SU-DHL-6 (cell line): ENCODE results near the gene BEGAIN.

Source experiments
- H2AFZ ChIP-seq: fragments of 200-600 bp; sonication (generic); 2 replicates; pipeline ENCODE4 v1.6.1; 2014; ENCODE audit warnings: low read depth, mild to moderate bottlenecking, moderate library complexity, mixed read lengths, antibody characterized with exemption, low read length; ENCODE audit not compliant: severe bottlenecking
- H3F3A ChIP-seq: fragments of 200-600 bp; shearing (Covaris generic); 2 replicates; pipeline ENCODE4 v1.6.0; 2016; ENCODE audit warnings: antibody characterized with exemption, mild to moderate bottlenecking; ENCODE audit not compliant: insufficient read depth
- H3K27ac ChIP-seq: fragments of 200-600 bp; sonication (generic); 2 replicates; pipeline ENCODE4 v1.5.1; 2016; ENCODE audit warnings: low read depth, mild to moderate bottlenecking, low read length, moderate library complexity, mixed read lengths
- H3K27me3 ChIP-seq: fragments of 200-600 bp; sonication (generic), shearing (Covaris generic); 2 replicates; pipeline ENCODE4 v1.6.0; 2014; ENCODE audit warnings: mild to moderate bottlenecking, low read length
- H3K36me3 ChIP-seq: fragments of 200-600 bp; sonication (generic); 2 replicates; pipeline ENCODE4 v1.6.1; 2014; ENCODE audit warnings: mild to moderate bottlenecking, low read length, mixed read lengths
- H3K4me2 ChIP-seq: fragments of 300-600, 200-600 bp; shearing (Covaris generic), sonication (generic); 2 replicates; pipeline ENCODE4 v1.6.0; 2014; ENCODE audit warnings: low read length, low read depth, mild to moderate bottlenecking; ENCODE audit not compliant: poor library complexity, severe bottlenecking
- H3K4me3 ChIP-seq: fragments of 200-600 bp; sonication (generic); 2 replicates; pipeline ENCODE4 v1.5.1; 2014; ENCODE audit warnings: antibody characterized with exemption, low read length, mild to moderate bottlenecking, mixed read lengths; ENCODE audit not compliant: insufficient read depth, poor library complexity, severe bottlenecking
- H3K79me2 ChIP-seq: fragments of 200-600 bp; sonication (generic); 2 replicates; pipeline ENCODE4 v1.6.1; 2014; ENCODE audit warnings: mild to moderate bottlenecking, low read length, moderate library complexity; ENCODE audit not compliant: insufficient read depth
- H3K9ac ChIP-seq: fragments of 200-600 bp; sonication (generic); 2 replicates; pipeline ENCODE4 v1.7.0; 2014; ENCODE audit warnings: mild to moderate bottlenecking, low read length
- H3K9me2 ChIP-seq: fragments of 200-600 bp; sonication (generic); replicated peaks from 2 replicates; pipeline ENCODE4 v1.6.1; 2014; ENCODE audit warnings: low read length; ENCODE audit not compliant: insufficient read depth
- H3K9me3 ChIP-seq: fragments of 200-600 bp; sonication (generic); 2 replicates; pipeline ENCODE4 v1.6.1; 2014; ENCODE audit warnings: low read length, mixed read lengths; ENCODE audit not compliant: insufficient read depth
- H4K20me1 ChIP-seq: fragments of 200-600 bp; sonication (generic); 2 replicates; pipeline ENCODE4 v1.6.1; 2014; ENCODE audit warnings: low read depth, mild to moderate bottlenecking, antibody characterized with exemption, low read length, moderate library complexity, mixed read lengths
- EZH2phosphoT487 ChIP-seq: fragments of 200-600 bp; sonication (generic), shearing (Covaris generic); conservative IDR thresholded peaks from 2 replicates; pipeline ENCODE4 v1.6.1; 2018; ENCODE audit warnings: mild to moderate bottlenecking, antibody characterized with exemption, low read length, moderate library complexity, mixed read lengths
- TF ChIP-seq, protein P1 (sequence below): fragments of 200-600 bp; sonication (generic); IDR thresholded peaks from one replicate; pipeline ENCODE4 v1.5.1; 2017; ENCODE audit warnings: antibody characterized with exemption, mild to moderate bottlenecking, low read length, moderate library complexity; ENCODE audit not compliant: insufficient read depth, poor library complexity, severe bottlenecking

The BEGAIN gene

DNA sequence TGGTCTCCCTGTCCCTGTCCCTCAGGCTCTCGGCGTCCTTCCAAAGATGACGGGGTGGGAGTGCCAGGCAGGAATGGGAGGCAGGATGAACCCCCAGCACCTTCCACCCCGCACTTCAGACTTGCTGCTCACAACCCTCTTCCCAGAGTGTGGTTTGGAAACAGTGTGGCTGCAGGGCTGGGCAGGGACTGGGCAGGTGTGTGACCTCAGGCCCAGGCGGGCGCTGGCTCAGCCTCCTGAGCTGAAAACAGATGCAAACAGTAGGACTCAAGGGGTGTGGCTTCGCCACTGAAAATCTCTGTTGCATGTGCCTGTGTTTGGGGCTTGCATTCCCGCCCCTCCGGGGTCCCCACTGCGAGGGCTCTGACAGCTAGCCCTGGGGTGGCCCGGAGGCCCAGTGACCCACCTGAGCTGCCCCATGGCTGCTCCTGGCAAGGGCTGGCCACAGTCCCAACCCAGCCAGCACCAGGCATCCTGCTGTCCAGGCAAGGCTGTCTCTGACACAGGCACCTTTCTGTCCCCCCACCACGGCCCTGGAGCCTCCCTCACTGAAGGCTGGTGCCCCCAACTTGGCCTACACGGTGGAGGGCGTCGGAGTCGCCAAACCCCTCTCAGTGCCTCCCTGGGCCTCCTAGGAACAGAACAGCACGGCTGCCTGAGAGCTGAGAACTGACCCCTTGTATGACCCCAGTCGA, 46.1 kb downstream of the BEGAIN start:
- Histone ChIP-seq H4K20me1 (no peaks in the 10 kb centered on the region), H3K4me2 (no peak overlapping the region), H3K79me2 (no peaks in the 10 kb centered on the region), H3K9me2 (no peaks in the 10 kb centered on the region), H3K27me3 (no peaks in the 10 kb centered on the region), H3K27ac (no peak overlapping the region), H3K4me3 (no peak overlapping the region), H2AFZ (no peak overlapping the region), H3F3A (no peaks in the 10 kb centered on the region), H3K9ac (no peak overlapping the region), H3K36me3 (no peaks in the 10 kb centered on the region), H3K9me3 (no peaks in the 10 kb centered on the region)
- TF ChIP-seq EZH2phosphoT487, result no peak
- TF ChIP-seq, protein P1, sequence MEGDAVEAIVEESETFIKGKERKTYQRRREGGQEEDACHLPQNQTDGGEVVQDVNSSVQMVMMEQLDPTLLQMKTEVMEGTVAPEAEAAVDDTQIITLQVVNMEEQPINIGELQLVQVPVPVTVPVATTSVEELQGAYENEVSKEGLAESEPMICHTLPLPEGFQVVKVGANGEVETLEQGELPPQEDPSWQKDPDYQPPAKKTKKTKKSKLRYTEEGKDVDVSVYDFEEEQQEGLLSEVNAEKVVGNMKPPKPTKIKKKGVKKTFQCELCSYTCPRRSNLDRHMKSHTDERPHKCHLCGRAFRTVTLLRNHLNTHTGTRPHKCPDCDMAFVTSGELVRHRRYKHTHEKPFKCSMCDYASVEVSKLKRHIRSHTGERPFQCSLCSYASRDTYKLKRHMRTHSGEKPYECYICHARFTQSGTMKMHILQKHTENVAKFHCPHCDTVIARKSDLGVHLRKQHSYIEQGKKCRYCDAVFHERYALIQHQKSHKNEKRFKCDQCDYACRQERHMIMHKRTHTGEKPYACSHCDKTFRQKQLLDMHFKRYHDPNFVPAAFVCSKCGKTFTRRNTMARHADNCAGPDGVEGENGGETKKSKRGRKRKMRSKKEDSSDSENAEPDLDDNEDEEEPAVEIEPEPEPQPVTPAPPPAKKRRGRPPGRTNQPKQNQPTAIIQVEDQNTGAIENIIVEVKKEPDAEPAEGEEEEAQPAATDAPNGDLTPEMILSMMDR, result no peak

DNA sequence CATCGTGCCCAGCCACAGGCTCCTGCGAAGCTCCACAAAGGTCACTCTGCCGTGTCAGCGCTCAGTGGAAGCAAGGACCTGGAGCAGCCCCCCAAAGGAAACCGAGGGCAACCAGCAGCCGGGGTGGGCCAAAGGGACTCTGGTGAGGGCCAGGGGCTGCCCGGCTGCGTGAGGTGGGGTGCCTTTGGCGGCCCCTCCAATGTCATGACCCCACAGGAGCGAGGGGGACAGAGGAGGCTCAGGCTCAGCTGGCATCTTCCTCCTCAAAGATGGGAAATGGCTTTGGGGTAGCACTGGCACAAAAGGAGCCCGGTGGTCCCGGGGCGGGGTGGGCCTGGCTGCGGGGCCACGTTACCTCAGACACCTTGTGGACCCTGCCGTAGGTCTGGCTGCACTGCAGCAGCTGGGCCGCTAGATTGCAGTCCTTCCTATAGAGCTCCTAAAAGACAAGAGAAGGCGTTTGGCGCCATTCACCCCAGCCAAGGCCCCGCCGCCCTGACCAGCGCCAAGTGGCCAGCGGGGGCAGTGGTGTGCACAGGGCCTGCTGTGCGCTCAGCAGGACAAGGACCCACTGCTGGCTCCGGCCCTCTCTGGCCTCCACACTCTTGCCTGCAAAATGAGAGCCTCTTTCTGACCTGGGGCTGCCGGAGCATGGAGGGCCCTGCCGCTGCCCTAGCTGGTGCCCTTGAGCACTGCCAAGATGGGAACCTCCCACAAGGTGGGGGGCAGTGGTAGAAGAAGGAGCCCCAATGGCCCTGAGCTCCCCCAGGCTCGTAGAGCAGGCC, 46.9 kb downstream of the BEGAIN start:
- Histone ChIP-seq H3K4me2 (no peak overlapping the region), H3K27ac (no peak overlapping the region), H2AFZ (no peak overlapping the region), H3K79me2 (no peaks in the 10 kb centered on the region), H3K27me3 (no peaks in the 10 kb centered on the region), H3K9me3 (no peaks in the 10 kb centered on the region), H3K4me3 (no peak overlapping the region), H4K20me1 (no peaks in the 10 kb centered on the region), H3F3A (no peaks in the 10 kb centered on the region), H3K9ac (no peak overlapping the region), H3K9me2 (no peaks in the 10 kb centered on the region), H3K36me3 (no peaks in the 10 kb centered on the region)
- no peak for TF ChIP-seq EZH2phosphoT487
- TF ChIP-seq, protein P1, result no peak

DNA sequence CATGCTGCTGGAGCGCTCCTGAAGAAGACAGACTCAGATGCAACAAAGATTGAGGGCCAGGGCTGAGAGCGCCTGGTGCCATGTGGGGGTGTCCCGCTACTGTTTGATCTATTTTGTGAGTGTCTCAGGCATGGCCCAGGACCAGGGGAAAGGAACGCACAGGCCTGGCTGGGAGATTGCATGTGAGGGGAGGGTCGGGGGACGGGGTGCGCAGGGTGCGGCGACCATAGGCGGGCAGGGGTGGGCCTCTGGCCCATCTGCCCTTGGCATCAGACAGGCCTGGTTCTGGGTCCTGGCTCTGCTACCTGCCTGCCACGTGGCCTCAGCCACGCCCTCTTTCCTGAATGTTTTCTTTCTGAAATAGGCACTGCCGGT, 47.5 kb downstream of the BEGAIN start:
- Histone ChIP-seq H2AFZ (no peak overlapping the region), H3F3A (no peaks in the 10 kb centered on the region), H3K27ac (no peak overlapping the region), H3K79me2 (no peaks in the 10 kb centered on the region), H3K9me2 (no peaks in the 10 kb centered on the region), H3K4me2 (no peak overlapping the region), H3K9me3 (no peaks in the 10 kb centered on the region), H4K20me1 (no peaks in the 10 kb centered on the region), H3K27me3 (no peaks in the 10 kb centered on the region), H3K4me3 (no peak overlapping the region), H3K9ac (no peak overlapping the region), H3K36me3 (no peaks in the 10 kb centered on the region)
- TF ChIP-seq EZH2phosphoT487, result no peak
- TF ChIP-seq, protein P1, result no peak
